GM19328 (cell line): ENCODE data around the gene FHL2.

ENCODE experiments used
- ATAC-seq: cut with Tn5 transposase; IDR thresholded peaks from one replicate; pipeline ENCODE4 v1.9.1; 2021; ENCODE audit warnings: mild to moderate bottlenecking, moderate library complexity; ENCODE audit not compliant: unreplicated experiment

Gene FHL2

DNA sequence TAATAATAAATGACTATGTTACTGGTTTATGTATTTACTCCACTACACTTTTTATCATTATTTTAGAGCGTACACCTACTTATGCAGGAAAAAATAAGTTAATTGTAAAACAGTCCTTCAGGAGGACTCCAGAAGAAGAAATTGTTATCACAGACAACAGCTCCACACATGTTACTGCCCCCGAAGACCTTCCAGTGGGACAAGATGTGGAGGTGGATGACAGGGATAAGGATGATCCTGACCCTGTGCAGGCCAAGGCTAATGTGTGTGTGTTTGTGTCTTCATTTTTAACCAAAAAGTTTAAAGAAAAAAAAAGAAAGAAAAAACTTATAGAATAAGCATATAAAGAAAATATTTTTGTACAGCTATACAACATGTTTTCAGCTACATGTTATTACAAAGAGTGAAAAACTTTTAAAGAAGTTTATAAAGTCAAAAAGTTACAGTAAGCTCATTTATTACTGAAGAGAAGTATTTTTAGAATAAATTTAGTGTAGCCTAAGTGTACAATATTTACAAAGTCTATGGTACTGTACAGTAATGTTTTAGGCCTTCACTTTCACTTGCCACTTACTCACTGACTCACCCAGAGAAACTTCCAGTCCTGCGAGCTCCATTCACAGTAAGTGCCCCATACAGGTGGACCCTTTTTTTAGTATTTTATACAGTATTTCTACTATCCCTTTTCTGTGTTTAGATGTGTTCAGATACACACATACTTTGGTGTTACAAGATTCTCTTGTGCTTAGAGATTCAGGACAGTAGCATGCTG lies 76.8 kb downstream of the FHL2 start:
- ATAC-seq: no peak

DNA sequence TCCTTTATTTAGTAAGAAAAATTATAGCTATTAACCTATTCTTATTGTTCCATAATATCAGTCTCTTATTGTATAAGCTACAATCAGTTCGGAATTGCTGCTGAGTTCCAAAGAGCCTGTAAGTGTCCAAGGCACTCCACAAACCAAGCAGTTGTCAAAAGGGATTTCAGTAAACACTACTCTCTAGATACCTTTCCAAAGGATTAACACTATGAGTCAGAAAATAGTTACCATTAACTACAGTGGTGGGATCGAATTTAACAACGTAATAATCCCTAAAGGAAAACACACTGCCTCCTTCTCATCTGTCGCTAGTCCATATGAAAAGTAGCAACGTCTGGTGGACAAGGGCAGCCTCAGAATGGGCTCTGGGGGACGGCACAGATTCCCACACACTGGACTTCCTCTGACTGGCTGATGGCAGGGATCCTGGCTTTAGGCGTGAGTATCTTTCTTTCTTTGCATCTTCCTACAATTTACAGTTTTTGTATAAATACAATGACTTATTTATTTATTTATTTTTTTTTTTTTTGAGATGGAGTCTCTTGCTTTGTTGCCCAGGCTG lies 78.1 kb downstream of the FHL2 start:
- no peak for ATAC-seq

DNA sequence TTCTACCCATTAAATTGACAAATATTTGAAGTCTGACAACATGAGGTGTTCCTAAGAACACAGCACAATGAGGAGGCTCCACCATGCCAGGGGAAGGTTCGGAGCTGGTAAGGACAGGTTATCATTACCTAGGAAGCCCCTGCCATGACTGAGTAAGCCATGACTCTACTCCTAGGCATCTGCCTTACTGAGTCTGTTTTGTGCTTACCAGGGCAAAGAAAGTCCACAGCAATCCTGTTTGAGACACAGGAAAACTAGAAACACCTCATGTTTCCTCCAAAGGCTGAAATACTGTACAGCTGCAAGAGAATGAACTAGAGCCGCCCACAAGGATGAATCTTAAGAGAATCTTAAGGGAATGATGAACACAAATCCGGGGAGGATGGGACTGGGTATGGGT lies 80.9 kb downstream of the FHL2 start:
- no peak for ATAC-seq

DNA sequence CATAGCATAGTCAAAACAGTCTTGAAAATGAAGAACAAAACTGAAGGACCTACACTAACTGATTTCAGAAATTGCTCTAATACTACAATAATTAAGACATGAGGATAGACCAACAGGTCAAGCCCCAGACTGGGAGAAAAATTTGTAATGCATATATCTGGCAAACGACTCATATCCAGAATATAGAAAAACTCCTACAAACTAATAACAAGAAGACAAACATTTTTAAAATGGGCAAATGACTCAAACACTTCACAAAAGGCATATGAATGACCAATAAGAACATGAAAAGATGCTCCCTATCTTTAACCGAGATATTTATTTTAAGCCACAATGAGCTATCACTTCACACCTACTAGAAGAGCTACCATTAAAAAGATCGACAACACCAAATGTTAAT lies 83.5 kb downstream of the FHL2 start:
- ATAC-seq: peak; percentile 56

DNA sequence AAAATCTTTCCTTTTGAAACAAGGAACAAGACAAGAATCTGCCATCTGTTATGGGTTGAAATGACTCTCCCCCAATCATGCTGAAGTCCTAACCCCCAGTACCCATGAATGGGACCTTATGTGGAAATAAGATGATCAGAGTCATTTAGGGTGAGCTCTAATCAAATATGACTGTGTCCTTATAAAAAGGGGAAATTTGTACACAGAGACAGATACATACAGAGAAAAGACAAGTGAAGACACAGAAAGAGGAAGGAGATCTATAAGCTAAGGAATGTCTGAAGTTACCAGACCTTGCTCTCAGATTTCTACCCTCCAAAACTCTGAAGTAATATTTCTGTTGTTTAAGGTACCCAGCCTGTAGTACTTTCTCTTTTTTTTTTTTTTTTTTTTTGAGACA lies 85.0 kb downstream of the FHL2 start:
- ATAC-seq: no peak
